PC-3 (cell line): ENCODE measurements around the gene STX8.

Experiments used
- CTCF ChIP-seq: fragments of 300-600 bp; sonication (generic); conservative IDR thresholded peaks from 2 replicates; pipeline ENCODE4 v1.5.1; 2017; ENCODE audit warnings: antibody characterized with exemption, low read depth, mild to moderate bottlenecking, low read length
- EZH2 ChIP-seq: fragments of 300-600 bp; sonication (generic); IDR thresholded peaks from one replicate; pipeline ENCODE4 v1.6.1; 2017; ENCODE audit warnings: antibody characterized with exemption, mild to moderate bottlenecking, low read length; ENCODE audit not compliant: unreplicated experiment

DNA sequence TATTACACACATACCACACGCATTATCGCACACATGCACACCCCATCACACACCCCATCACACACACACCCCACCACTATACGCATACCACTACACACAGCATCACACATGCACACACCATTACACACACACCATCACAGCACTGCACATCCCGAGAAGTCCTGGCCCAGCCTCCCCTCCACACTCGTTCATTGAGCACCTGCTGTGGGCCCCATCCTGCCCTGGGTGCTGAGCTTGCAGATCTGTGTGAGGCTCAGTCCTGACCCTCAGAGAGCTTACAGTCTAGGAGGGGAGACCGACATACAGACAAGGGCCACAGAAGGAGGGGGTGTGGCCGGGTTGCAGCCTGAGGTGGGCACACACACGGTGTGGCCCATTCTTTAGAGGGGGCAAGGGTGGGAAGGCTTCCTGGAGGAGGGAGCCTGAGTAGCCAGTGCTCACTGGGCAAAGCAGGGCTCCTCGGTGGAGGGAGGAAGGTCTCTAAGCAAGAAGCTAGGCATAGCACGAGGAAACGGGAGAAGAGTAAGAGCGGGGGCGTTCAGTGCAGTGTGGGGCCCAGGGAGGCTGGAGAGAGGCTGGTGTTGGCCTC is 347.7 kb downstream of the STX8 start:
- no peak for TF ChIP-seq CTCF
- TF ChIP-seq EZH2, result no peak
